HG03175 (cell line): ENCODE data around the gene RABEP1.
"Not testable (repeated sequence)": the region's sequence is repeated elsewhere in the genome, so short reads cannot be mapped to it uniquely, and the experiment has no call there.

ENCODE experiments used
- ATAC-seq: cut with Tn5 transposase; IDR thresholded peaks from one replicate; pipeline ENCODE4 v1.9.1; 2021; ENCODE audit warnings: mild to moderate bottlenecking, moderate library complexity; ENCODE audit not compliant: unreplicated experiment

Gene RABEP1

GRCh38 chr17:5418858-5419355 lies 136.8 kb downstream of the RABEP1 start:
- ATAC-seq = peak; percentile 40

GRCh38 chr17:5419356-5419958 lies 137.4 kb downstream of the RABEP1 start, which contains the start of gene NUP88:
Gene NUP88 (minus strand): TSS chr17:5419662. CDS start chr17:5419650, 12 bp downstream.
- peak; percentile 88 for ATAC-seq

- ATAC-seq = peak; percentile 54
Measured at GRCh38 chr17:5419959-5420653, 138.0 kb downstream of the RABEP1 start, which contains the start of gene RPAIN. Gene RPAIN (plus strand): TSS chr17:5420182. CDS start chr17:5420211, 29 bp downstream.

- ATAC-seq = no peak
Measured at GRCh38 chr17:5422505-5422904, 140.4 kb downstream of the RABEP1 start.

- no peak for ATAC-seq
Measured at GRCh38 chr17:5424909-5425308, 142.8 kb downstream of the RABEP1 start.

GRCh38 chr17:5425826-5426225 lies 143.7 kb downstream of the RABEP1 start:
- ATAC-seq = no peak

- no peak for ATAC-seq
Measured at GRCh38 chr17:5429191-5429887, 147.3 kb downstream of the RABEP1 start.

- ATAC-seq = no peak
Measured at GRCh38 chr17:5430413-5430999, 148.4 kb downstream of the RABEP1 start.

- ATAC-seq = not testable (repeated sequence)
Measured at GRCh38 chr17:5431234-5431633, 149.2 kb downstream of the RABEP1 start.

GRCh38 chr17:5431949-5432556 lies 150.0 kb downstream of the RABEP1 start:
- no peak for ATAC-seq

GRCh38 chr17:5434984-5435383 lies 152.9 kb downstream of the RABEP1 start:
- no peak for ATAC-seq
